Gastrocnemius medialis (tissue), 4 donors: ENCODE measurements around the gene CD7. TPM values are rescaled to one million over a fixed set of nuclear protein-coding genes. Genes with fewer than 3 reads are reported as not detected.

Source experiments
- ATAC-seq, 2 donors: fragments of 150-250 bp; one replicate each; pipeline ENCODE4 v1.9.1; 2016
- DNase-seq, 2 donors: peaks; one replicate each; pipeline ENCODE4 v3.0.0-alpha.2; 2019
- H3K27ac ChIP-seq, 4 donors: fragments of 200-600 bp; sonication (generic); 1 replicate in 1 of 4; 2 replicates in 3 of 4; pipeline ENCODE4 v1.5.1; 2016 to 2018; ENCODE audit warnings: mild to moderate bottlenecking in 2 of 4, moderate library complexity in 1 of 4
- H3K27me3 ChIP-seq, 3 donors: fragments of 200-600 bp; sonication (generic) in 2 of 3; 1 replicate in 1 of 3; 2 replicates in 2 of 3; pipeline versions ENCODE4 v1.5.1 to v1.6.0; 2016 to 2019; ENCODE audit warnings: mild to moderate bottlenecking in 1 of 3, moderate library complexity in 1 of 3
- H3K36me3 ChIP-seq, 2 donors: fragments of 200-600 bp; sonication (generic) in 1 of 2; one replicate each; pipeline ENCODE4 v1.5.1; 2017 to 2018
- H3K4me1 ChIP-seq, 2 donors: fragments of 200-600 bp; sonication (generic) in 1 of 2; one replicate each; pipeline ENCODE4 v1.5.1; 2016 to 2017; ENCODE audit warnings: mild to moderate bottlenecking in 2 of 2
- H3K4me3 ChIP-seq, 4 donors: fragments of 200-600 bp; sonication (generic) in 3 of 4; 1 replicate in 1 of 4; 2 replicates in 3 of 4; pipeline ENCODE4 v1.5.1; 2016 to 2019; ENCODE audit warnings: mild to moderate bottlenecking in 2 of 4
- H3K9me3 ChIP-seq, 3 donors: fragments of 200-600 bp; sonication (generic) in 2 of 3; 1 replicate in 1 of 3; 2 replicates in 2 of 3; pipeline ENCODE4 v1.5.1; 2016 to 2019
- CTCF ChIP-seq, 5 experiments: fragments of 450-650 bp in 3 of 5; fragments of 200-600 bp in 2 of 5; sonication (generic) in 2 of 5; IDR thresholded peaks in 4 of 5; conservative IDR thresholded peaks in 1 of 5; 1 replicate in 4 of 5; 2 replicates in 1 of 5; pipeline ENCODE4 v1.5.1; 2016 to 2019; ENCODE audit warnings: antibody characterized with exemption in 5 of 5, mild to moderate bottlenecking in 3 of 5, moderate library complexity in 3 of 5
- POLR2A ChIP-seq, 2 donors: fragments of 450-650 bp; IDR thresholded peaks; one replicate each; pipeline ENCODE4 v1.6.1; 2017; ENCODE audit warnings: antibody characterized with exemption in 2 of 2, mild to moderate bottlenecking in 2 of 2, moderate library complexity in 2 of 2
- in situ Hi-C, 4 donors: fragments of 200-750 bp; cut with MboI; loops; one replicate each; pipeline versions ENCODE4 v1.15.0 to v1.8.0; 2017; ENCODE audit warnings: low sequenced_read_pairs in 4 of 4
- intact Hi-C: fragments of 100-400 bp; cut with DNase I; formaldehyde crosslinking; loops from one replicate; pipeline ENCODE4 v1.15.1; 2023; ENCODE audit warnings: low total_unique reads
- total RNA-seq, 4 donors: library from RNA; depleted of rRNA; stranded (reverse); fragments of >200 nt; gene quantifications; one replicate each; pipeline versions ENCODE4 v1.1.0 to v1.2.3, GENCODE V29; 2016

The CD7 gene
- total RNA-seq, 4 donors from 2014 or later = 1.7 TPM; not detected in 3

DNA sequence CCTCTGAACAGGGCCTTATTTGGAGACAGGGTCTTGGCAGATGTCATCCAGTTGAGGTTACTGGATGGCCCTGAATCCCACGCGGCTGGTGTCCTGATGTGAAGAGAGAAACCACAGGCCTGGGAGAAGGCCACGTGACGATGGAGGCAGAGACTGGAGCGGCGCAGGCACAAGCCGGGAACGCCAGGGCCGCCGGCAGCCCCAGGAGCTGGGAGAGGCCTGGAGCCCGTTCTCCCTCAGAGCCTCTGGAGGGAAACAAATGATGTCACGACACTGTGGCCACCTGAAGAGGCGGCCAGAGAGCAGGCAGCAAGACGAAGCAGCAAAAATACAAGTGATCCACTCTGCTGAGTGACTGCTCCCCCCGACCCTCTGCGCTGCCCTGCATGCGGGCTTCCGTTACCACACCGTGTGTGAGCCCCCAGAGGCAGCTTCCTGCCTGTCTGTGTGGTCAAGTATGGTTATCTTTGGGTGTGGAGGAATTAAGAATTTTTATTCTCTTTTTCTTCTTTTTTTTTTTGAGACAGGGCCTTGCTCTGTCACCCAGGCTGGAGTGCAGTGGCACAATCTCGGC is 11.6 kb downstream of the CD7 start:
- Histone ChIP-seq H3K36me3 (no peaks in the 10 kb centered on the region), H3K27ac (no peak overlapping the region), H3K4me3 (no peak overlapping the region), H3K27me3 (peaks cover 0 to 8% (median 3%) of the 10 kb centered on the region in 3 donors), H3K4me1 (peaks cover 0 to 2% of the 10 kb centered on the region in 2 donors), H3K9me3 (no peaks in the 10 kb centered on the region)
- DNase-seq (no peak), ATAC-seq (no peak)
- TF ChIP-seq CTCF (IDR thresholded peaks at IDR 0.05 in 4 of 5, conservative IDR thresholded peaks at IDR 0.05 in 1 of 5) (no peak), POLR2A (IDR thresholded peaks at IDR 0.05) (no peak)
- in situ Hi-C loops = no loop called here
- intact Hi-C loops = no loop called here

GRCh38 chr17:82304826-82305726 is 12.3 kb downstream of the CD7 start:
- ATAC-seq (no peak), DNase-seq (no peak)
- Histone ChIP-seq H3K4me3 (no peak overlapping the region), H3K9me3 (no peaks in the 10 kb centered on the region), H3K4me1 (peaks cover 0 to 3% of the 10 kb centered on the region in 2 donors), H3K27ac (no peak overlapping the region), H3K36me3 (no peaks in the 10 kb centered on the region), H3K27me3 (peaks cover 0 to under 1% (median 0%) of the 10 kb centered on the region in 3 donors)
- TF ChIP-seq CTCF (IDR thresholded peaks at IDR 0.05 in 4 of 5, conservative IDR thresholded peaks at IDR 0.05 in 1 of 5) (no peak), POLR2A (IDR thresholded peaks at IDR 0.05) (no peak)
- intact Hi-C loops = no loop called here
- in situ Hi-C loops = no loop called here

GRCh38 chr17:82303944-82304808 is 13.2 kb downstream of the CD7 start:
- H3K36me3 ChIP-seq = no peaks in the 10 kb centered on the region
- no peak overlapping the region for H3K27ac ChIP-seq
- in situ Hi-C loops = no loop called here
- H3K27me3 ChIP-seq = no peaks in the 10 kb centered on the region
- ATAC-seq (no peak), DNase-seq (no peak)
- H3K4me3 ChIP-seq = no peak overlapping the region
- intact Hi-C loops = no loop called here
- H3K9me3 ChIP-seq = no peaks in the 10 kb centered on the region
- H3K4me1 ChIP-seq = peaks cover 0 to 3% of the 10 kb centered on the region in 2 donors
- TF ChIP-seq POLR2A (IDR thresholded peaks at IDR 0.05) (no peak), CTCF (IDR thresholded peaks at IDR 0.05 in 4 of 5, conservative IDR thresholded peaks at IDR 0.05 in 1 of 5) (no peak)

GRCh38 chr17:82302991-82303943 is 14.1 kb downstream of the CD7 start:
- intact Hi-C loops = no loop called here
- no peak overlapping the region for H3K4me3 ChIP-seq
- no peak for DNase-seq

More at GRCh38 chr17:82302991-82303943, 14.1 kb downstream of the CD7 start:
- no peaks in the 10 kb centered on the region for H3K27me3 ChIP-seq
- ATAC-seq = no peak
- H3K9me3 ChIP-seq = no peaks in the 10 kb centered on the region
- in situ Hi-C loops = no loop called here
- TF ChIP-seq POLR2A (IDR thresholded peaks at IDR 0.05) (no peak), CTCF (IDR thresholded peaks at IDR 0.05 in 4 of 5, conservative IDR thresholded peaks at IDR 0.05 in 1 of 5) (no peak)
- H3K36me3 ChIP-seq = no peaks in the 10 kb centered on the region
- peaks cover 5 to 9% of the 10 kb centered on the region in 2 donors for H3K4me1 ChIP-seq
- H3K27ac ChIP-seq = no peak overlapping the region
